Measurements from ENCODE around the gene AGAP1.

Gene AGAP1

DNA sequence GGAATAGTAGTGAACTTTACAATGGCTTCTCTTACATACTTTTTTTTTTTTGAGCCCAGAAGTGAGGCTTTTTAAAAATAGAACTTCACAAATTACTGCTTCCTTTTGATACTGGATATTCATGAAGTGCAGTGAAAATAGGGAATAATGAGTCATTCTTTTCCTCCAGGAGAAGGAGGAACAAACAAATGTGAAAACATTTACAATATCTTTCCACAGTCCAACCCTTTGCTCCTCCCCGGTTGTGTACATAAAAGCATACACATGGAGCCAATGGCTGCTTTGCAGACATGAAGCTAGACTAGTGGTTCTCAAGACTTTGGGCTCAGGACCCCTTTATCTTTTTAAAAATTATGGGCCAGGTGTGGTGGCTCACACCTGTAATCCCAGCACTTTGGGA lies 407.4 kb downstream of the AGAP1 start:
- H3K4me3 ChIP-seq (ENCODE audit: low read depth, low read length): no peak overlapping the region
- TF ChIP-seq, protein P1, sequence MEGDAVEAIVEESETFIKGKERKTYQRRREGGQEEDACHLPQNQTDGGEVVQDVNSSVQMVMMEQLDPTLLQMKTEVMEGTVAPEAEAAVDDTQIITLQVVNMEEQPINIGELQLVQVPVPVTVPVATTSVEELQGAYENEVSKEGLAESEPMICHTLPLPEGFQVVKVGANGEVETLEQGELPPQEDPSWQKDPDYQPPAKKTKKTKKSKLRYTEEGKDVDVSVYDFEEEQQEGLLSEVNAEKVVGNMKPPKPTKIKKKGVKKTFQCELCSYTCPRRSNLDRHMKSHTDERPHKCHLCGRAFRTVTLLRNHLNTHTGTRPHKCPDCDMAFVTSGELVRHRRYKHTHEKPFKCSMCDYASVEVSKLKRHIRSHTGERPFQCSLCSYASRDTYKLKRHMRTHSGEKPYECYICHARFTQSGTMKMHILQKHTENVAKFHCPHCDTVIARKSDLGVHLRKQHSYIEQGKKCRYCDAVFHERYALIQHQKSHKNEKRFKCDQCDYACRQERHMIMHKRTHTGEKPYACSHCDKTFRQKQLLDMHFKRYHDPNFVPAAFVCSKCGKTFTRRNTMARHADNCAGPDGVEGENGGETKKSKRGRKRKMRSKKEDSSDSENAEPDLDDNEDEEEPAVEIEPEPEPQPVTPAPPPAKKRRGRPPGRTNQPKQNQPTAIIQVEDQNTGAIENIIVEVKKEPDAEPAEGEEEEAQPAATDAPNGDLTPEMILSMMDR (IDR thresholded peaks at IDR 0.05; ENCODE audit: low read depth, low read length, missing control alignments): no peak

GRCh38 chr2:235903782-235904584 lies 410.1 kb downstream of the AGAP1 start:
- TF ChIP-seq, protein P1 (IDR thresholded peaks at IDR 0.05; ENCODE audit: low read depth, low read length, missing control alignments): no peak
- no peak overlapping the region for H3K4me3 ChIP-seq (ENCODE audit: low read depth, low read length)
- no peak for DNase-seq (ENCODE audit: low read depth)

More for the DNA sequence above, 407.4 kb downstream of the AGAP1 start:
- DNase-seq (ENCODE audit: low read depth): no peak

- no peak overlapping the region for H3K4me3 ChIP-seq (ENCODE audit: low read depth, low read length)
- no peak for DNase-seq (ENCODE audit: low read depth)
- TF ChIP-seq, protein P1 (IDR thresholded peaks at IDR 0.05; ENCODE audit: low read depth, low read length, missing control alignments): no peak
Observed at GRCh38 chr2:235904585-235904931, 410.7 kb downstream of the AGAP1 start.

DNA sequence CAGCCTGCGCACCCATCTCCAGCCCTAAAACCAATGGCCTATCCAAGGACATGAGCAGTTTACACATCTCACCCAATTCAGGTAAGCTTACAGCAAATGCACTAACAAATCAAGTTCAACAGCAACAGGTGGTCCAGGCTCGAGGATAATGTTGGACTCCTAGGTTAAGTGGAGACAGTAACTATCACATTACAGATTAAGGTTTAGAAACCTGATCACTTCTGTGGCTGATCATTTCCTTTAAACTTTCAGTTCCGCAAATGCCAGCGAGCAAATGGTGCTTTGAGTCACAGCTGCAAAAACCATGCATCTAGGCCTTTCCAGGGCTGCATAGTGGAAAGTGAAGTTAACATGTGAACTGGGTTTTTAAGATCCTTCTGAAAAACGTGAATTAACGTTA lies 415.0 kb downstream of the AGAP1 start:
- TF ChIP-seq, protein P1 (IDR thresholded peaks at IDR 0.05; ENCODE audit: low read depth, low read length, missing control alignments): no peak
- DNase-seq (ENCODE audit: low read depth): peak; percentile 69

DNA sequence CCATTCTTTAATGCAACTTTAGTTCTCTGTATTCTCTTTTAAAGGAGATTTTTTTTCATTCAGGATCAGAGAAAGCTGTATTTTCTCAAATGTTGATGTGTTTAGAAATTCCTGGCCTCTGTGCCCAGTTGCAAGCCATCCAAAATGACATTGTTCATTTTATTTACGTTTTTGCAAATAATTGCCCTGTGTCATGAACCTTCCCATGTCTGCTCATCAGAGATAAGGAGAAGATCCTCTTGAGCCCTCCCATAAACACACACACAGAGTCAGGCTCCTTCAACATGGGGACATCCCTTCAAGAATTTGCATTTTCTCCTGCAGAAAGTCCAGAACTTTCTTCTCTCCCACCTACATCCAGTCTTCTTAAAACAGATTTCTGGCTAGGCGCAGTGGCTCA lies 415.5 kb downstream of the AGAP1 start:
- TF ChIP-seq, protein P1 (IDR thresholded peaks at IDR 0.05; ENCODE audit: low read depth, low read length, missing control alignments): no peak
- DNase-seq (ENCODE audit: low read depth): no peak
- no peak overlapping the region for H3K4me3 ChIP-seq (ENCODE audit: low read depth, low read length)

More for the DNA sequence above, 415.0 kb downstream of the AGAP1 start:
- no peak overlapping the region for H3K4me3 ChIP-seq (ENCODE audit: low read depth, low read length)

- TF ChIP-seq, protein P1 (IDR thresholded peaks at IDR 0.05; ENCODE audit: low read depth, low read length, missing control alignments): no peak
- no peak overlapping the region for H3K4me3 ChIP-seq (ENCODE audit: low read depth, low read length)
- no peak for DNase-seq (ENCODE audit: low read depth)
Observed at GRCh38 chr2:235910067-235910466, 416.2 kb downstream of the AGAP1 start.

DNA sequence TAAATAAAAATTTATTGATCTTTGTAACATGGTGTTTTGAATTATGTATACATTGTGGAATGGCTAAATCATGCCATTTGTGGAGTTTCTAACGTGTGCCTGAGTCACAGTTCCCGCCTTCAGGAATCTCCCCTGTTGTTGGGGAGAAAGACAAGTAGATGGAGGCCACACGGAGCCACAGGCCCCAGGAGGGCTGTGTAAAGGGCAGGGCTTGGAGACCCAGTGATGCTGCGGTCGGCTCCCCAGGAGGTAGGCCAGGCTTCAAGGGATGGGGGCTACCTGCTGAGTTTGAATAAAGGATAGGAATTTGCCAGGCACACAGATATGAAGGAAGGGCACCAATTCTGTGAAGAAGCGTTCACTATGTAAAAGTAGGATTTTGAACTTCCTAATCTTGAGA lies 417.3 kb downstream of the AGAP1 start:
- no peak for DNase-seq (ENCODE audit: low read depth)
- H3K4me3 ChIP-seq (ENCODE audit: low read depth, low read length): no peak overlapping the region
- TF ChIP-seq, protein P1 (IDR thresholded peaks at IDR 0.05; ENCODE audit: low read depth, low read length, missing control alignments): no peak

Measured in GM12864 (cell line).